Stimulated activated CD8-positive, alpha-beta memory T cell treated with anti-CD3 and anti-CD28 coated beads, Interleukin-4, amount 100 ng/mL, for 4 hours (primary cell): ENCODE results near the gene SREBF2.

Experiments
- DNase-seq, 2 donors: peaks; one replicate each; pipeline ENCODE4 v3.0.0-alpha.2; 2020; ENCODE audit warnings: low read depth in 2 of 2, low spot score in 1 of 2

SREBF2 gene

GRCh38 chr22:41919357-41920224 is 86.7 kb downstream of the SREBF2 start:
- DNase-seq: peak in 1 of 2 donors; percentile 31

DNA sequence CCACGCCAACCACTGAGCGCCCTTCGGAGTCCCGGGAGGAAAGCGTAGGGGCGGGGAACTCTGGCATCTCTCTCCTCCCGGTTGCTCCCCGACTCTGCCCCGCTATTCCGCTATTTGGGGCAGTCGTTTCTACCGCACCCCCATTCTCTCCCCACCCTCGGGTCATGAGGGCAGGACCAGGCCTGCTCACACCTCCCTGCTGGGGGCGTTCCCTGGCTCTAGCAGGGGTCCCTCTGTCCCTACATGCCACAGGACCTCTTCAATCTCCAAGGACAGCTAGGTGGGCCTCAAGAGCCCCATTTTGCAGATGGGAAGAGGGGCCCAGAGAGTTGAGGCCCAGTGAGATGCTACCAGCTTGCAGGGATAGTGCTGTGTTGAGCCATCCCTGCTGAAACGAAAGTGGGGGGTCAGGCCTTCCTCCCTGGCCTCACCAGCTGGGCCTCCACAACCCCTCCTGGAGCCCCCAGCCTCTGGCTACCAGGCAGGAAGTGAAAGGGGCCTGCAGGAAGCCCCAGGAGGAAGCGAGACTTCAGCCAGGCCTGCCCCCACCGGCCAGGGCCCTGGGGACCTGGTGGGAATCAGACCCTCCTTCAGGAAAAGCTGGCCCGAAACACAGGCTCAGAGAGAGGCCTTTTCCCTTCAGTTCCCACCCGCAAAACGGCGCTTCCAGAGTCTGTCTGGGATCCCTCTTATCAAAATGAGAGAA is 87.5 kb downstream of the SREBF2 start:
- no peak for DNase-seq

GRCh38 chr22:41922328-41922727 is 89.4 kb downstream of the SREBF2 start:
- DNase-seq: no peak

- DNase-seq: no peak
These were observed 90.2 kb downstream of the SREBF2 start for GRCh38 chr22:41922940-41923594.

GRCh38 chr22:41923595-41924276 is 90.8 kb downstream of the SREBF2 start:
- no peak for DNase-seq

- peak; percentile 33 to 50 for DNase-seq
These were observed 93.0 kb downstream of the SREBF2 start for GRCh38 chr22:41925783-41926460.

GRCh38 chr22:41927813-41928212 is 94.9 kb downstream of the SREBF2 start:
- DNase-seq: no peak

GRCh38 chr22:41928593-41929417 is 95.9 kb downstream of the SREBF2 start:
- no peak for DNase-seq

DNA sequence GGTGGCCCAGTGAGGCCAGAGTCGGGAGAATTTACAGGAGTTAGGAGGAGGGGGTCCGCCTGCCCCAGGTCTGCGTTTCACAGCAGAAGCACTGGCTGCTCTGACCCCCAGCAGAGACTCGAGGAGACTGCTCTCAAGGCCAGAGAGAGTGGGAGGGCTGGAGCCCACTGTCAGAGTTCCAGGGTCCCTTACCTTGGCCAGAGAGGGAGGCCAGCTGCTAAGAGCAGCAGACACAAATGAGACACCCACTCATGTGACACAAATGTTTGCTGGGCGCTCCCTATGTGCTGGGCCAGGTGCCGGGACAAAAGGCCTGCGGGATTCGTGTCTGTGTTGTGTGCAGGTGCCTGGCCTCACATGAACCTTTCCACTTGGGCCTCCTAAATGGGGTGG is 96.5 kb downstream of the SREBF2 start:
- no peak for DNase-seq

GRCh38 chr22:41931701-41932269 is 98.9 kb downstream of the SREBF2 start:
- no peak for DNase-seq

GRCh38 chr22:41932353-41932752 is 99.4 kb downstream of the SREBF2 start:
- no peak for DNase-seq

GRCh38 chr22:41933411-41934177 is 100.7 kb downstream of the SREBF2 start:
- no peak for DNase-seq

- no peak for DNase-seq
These were observed 101.5 kb downstream of the SREBF2 start for GRCh38 chr22:41934284-41935014.

- DNase-seq: no peak
These were observed 102.1 kb downstream of the SREBF2 start for GRCh38 chr22:41935015-41935351.

GRCh38 chr22:41935509-41935908 is 102.6 kb downstream of the SREBF2 start:
- DNase-seq: no peak

DNA sequence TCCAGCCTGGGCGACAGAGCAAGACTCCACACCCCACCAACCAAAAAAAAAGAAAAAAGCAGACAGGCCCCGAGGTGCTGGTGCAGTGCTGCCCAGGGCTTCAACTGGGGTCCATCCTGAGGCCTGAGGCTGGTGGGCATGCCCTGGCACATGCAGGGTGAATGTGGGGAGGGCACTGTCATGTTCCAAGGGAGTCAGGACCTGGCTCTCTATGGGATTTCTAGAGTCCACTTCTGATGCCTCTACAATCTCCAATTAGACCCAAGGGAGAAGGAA is 103.9 kb downstream of the SREBF2 start:
- no peak for DNase-seq

GRCh38 chr22:41939981-41940831 is 107.3 kb downstream of the SREBF2 start:
- peak; percentile 87 to 90 for DNase-seq
